Effector CD4-positive, alpha-beta T cell (primary cell): ENCODE results near the gene ATF6.

Experiments used
- DNase-seq: peaks from one replicate; pipeline ENCODE4 v3.0.0-alpha.2; 2020

Gene ATF6

DNA sequence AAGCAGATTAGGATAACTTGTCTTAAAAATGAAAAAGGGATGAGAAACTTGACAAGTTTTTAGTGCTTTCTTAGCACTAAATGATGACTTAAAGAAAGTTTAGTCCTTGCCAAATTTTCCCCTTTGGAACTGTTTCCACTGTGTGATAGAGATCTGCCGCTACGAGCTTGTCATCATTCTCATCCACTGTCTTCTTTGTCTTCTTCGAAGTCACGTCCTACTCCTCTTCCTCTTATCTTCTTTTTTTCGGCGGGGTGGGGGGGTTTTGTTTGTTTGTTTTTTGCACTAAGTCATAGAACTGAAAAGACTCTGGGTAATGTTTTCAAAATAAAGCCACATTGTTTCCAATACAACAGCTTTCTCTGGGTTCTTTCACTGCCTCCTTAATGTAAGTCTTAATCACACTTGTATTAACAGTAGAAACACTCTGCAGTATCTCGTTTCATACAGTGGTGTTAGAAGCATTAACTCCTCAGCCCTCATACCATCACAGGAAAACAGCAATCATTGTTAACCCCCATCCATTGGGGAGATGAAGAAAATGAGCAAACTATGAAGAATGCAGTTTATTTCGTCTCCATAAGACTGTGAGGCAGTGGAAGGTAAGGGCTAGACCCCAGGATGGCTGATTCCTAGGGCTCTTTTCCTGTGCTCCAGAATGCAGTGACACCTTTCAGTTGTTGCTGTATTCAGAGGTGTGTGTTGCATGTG lies 175.8 kb downstream of the ATF6 start:
- no peak for DNase-seq

DNA sequence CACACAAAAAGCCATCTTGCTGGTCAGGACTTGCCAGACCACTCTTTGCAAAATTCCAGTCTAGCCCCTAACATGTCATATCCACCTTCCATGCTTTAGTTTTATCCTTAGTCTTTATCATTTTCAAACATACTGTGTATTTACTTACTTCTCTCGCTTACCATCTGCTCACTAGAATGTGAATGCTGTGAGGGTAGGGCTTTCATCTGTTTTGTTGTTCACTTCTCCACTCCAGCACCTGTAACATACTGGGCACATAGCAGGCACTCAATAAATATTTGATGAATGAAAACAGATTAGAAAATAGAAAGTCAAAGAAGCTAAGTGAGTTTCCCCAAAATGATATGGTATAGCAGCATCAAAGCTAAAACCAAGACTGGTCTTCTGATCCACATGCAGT lies 177.6 kb downstream of the ATF6 start:
- DNase-seq, result no peak

DNA sequence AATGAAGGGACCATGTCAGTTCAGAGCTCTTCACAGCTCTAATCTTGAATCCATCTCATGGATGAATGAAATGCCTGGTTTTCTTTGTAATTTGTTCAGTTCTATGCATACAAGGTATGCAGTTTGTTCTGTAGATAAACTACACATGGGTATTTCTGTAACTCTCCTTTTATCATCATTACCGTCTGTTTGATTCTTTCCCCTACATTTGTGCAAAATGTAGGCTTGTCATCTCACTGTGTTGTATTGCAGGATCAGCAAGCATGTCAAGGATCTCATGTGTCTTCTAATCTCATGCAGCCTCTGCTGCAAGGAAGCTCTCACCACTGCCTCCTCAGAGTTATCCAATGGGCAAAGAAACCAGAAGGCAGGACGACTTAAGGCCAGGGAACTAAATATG lies 178.3 kb downstream of the ATF6 start:
- DNase-seq, result no peak

DNA sequence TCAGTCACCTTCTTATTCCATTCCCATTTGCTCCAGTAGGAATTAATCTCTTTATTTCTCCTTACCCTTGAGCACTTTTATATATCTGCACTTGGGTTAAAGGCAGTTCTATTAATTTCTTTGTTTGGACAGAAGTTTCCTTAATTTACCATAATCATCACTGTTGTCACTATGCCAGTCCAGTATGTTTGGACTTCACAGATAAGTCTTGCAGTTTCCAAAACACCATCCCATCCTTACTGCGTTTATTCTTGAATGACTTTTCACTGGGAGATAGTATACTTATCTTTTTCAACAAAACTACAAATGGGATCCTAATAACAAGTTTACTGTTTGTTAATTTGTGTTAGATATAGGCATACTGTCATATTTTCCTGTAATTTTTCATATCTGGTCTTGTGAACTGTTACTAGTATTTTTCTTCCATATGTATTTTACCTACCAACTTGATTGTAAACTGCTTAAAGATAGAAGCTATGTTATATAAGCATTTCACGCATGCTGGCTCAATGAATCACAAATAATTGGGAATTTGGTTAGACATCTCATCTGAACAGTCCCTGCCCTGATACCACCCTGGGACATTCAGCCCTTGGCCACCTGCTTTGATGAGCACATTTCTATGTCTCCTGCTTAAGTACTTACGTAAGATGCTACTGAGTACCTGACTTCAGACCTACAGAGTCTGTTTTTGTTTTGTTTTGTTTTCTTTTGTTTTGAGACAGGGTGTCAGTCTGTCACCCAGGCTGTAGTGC lies 179.4 kb downstream of the ATF6 start:
- DNase-seq, result no peak

DNA sequence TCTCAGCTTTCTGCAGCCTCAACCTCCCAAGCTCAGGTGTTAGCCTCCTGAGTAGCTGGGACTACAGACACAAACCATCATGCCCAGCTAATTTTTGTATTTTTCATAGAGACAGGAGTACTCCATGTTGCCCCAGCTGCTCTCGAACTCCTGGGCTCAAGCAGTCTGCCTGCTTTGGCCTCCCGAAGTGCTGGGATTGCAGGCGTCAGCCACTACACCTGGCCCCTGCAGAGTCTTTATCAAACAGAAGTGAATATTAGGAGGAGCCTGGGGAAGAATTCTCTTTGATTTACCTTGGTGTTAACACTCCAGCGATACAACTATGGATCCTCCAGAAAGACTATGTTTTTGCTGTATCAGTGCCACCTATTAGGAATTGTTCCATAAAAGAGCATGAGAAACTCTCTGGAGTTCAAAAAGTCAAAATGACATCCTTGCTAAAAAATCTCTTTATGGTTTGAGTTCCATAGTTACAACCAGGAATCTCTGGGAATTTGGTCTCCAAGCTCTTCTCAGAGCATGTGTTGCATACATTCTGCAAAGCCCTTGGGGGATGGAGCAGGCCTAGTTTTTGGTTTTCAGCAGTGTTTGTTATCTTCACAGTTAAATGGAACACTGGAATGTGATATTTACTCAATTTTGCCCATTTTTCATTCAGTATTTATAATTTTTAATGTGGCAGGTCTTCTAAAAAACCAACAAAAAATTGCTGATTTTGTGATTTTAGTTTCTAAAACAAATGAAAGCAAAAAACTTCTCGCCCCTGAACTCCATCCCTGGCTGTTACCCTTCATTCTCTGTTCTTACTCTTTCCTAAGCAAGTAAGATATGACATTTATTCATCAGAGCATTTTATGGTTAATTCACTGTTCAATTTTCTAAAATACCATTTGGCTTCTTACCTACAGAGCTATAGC lies 180.2 kb downstream of the ATF6 start:
- no peak for DNase-seq

DNA sequence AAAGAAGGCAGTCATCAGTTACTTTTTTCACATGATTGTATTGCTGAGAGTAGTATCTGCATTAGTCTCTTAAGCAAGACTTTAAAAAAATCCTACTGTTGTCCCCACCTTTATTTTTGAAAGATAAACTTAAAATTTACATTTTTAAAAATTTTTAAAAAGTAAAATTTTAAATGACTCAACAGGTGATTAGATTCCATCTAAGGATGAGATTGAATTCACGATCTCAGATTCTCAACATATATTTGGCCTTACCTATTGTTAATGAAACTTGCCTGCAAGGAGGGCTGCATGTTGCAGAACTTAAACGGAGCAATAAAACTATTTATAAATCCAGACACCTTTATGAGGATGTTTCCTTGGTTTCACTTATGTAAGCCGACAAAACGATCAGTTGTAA lies 182.3 kb downstream of the ATF6 start:
- no peak for DNase-seq

DNA sequence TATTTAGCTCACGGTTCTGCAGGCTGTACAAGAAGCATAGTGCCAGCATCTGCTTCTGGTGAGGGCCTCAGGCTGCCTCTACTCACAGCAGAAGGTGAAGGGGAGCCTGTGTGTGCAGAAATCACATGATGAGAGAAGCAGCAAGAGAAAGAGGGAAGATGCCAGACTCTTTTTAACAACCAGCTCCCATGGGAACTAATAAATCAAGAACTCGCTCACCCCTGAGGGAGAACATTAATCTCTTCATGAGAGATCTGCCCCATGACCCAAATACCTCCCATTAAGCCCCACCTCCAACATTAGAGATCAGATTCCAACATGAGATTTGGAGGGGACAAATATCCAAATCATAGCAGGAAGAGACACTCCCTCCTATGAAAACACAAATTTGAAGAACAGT lies 183.4 kb downstream of the ATF6 start:
- no peak for DNase-seq

DNA sequence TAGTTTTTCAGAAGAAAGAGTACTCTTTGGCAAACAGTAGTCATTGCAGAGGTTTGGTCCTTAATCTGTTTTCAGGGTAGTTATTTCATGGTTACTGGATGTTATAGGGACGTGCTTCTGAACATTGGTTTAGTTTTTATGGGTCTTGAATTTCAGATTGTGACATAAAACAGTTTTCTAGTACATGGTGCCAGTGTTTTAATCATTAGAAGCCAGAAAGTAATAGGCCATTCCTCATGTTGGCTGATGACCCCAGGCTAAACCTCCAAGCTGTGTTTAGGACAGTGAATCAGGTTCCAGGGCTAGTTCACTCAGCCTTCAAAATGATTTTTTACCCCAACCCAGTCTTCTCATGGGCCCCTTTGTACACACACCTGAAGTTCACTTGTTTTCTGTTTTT lies 184.3 kb downstream of the ATF6 start:
- DNase-seq, result no peak

DNA sequence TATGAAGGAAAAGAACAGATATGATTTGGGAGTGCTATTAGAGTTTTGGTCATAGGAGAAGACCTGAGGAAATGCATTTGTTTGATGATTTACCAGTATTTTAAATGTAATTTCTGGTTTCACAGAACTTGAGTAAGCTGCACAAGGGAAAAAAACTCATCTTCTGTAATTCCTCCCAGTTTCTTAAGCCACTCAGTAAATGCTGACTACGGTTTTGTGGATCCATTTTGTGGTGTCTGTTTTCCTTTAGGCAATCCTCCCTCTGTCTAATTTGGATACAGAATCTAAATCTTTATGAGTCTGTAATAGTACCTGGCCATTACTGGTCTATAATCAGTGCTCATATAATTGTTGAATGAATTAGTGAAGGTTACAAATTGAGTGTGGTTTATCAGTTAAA lies 185.5 kb downstream of the ATF6 start:
- DNase-seq, result no peak

DNA sequence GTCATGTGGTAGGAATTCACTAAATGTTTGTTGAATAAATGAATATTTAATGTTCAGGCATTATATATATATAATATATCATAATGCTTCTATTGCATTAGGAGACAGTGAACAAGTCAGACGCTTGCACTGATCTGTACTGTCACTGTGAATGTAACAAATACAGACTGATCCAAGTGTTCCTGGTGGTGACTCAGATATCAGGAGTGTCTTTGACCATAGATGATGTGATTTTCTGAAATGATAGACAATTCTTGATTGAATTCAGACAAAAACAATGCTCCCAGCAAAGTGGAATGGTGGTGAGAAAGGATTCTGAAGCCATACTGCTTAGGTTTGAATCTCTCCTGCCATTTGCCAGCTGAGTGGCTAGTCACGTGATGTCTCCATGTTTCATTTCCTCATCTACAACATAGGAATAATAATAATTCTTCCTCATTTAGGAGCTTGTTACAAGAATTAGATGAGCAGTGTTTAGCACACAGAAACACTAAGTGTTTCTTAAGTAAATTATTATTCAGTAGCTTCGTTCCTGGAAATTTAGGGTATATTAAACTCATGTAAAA lies 186.6 kb downstream of the ATF6 start:
- no peak for DNase-seq

DNA sequence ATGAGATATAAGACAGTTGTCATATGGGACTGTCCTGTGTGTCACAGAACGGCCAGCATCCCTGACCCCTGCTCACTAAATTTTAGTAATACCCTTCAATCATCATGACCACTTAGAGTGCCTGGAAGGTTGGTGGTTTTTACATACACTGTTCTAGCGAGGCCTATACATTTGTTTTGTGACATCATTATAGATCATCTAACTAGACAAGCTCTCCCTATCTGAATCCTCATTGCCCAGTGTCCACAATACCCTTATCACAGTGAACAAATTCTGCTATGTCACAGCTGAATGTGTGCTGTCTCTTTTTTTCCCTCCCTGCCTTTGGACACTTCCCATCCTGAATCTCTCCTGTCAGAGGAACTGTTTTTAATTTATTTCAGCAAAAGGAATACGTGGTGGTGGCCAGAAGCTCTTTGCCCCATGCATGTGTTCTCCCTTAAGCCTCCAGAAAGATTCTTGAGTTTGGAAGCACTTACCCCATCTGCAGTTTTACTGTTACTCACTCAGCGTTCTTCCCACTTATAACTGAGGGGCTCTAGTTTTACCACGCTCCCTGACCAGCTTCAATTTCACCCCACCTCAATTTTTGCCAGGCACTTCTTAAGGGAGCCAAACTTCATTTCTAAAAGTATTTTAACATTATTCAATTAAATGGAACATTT lies 187.3 kb downstream of the ATF6 start:
- no peak for DNase-seq

DNA sequence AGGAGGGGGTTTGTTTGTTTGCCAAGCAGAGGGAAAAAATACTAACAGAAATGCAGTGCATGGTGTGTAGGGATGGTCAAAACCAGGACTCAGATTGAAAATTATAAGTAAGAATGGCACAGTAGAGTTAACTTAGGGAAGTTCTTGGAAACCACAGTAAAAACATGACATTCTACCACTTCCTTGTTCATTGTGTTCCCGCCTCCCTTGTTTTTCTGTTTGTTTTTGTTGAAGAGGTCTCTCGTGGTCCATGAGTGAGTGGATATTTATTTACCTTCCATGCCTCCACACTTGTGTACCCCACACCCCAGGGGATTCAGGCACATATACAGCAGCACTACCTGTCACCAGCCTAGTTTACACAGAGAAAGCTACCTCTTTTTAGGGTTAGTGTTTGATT lies 187.9 kb downstream of the ATF6 start:
- no peak for DNase-seq

DNA sequence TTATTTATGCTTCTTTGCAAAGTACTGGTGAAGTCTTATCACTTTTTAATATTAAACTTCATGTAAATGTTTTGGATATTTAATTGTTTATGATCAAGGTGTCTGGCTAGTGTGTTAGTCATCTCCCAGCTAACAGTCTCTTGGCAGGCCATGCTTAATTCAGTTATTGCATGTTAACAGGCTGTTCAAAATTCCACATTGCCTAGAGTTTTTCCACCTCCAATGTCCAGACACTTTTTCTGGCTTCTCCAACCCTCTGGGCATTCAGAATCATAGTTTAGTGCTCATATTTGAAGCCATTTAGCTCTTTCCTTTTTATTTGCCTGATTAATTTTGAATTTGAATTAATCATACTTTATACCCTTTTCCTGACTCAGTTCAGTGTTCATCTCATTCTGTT lies 188.3 kb downstream of the ATF6 start:
- no peak for DNase-seq

DNA sequence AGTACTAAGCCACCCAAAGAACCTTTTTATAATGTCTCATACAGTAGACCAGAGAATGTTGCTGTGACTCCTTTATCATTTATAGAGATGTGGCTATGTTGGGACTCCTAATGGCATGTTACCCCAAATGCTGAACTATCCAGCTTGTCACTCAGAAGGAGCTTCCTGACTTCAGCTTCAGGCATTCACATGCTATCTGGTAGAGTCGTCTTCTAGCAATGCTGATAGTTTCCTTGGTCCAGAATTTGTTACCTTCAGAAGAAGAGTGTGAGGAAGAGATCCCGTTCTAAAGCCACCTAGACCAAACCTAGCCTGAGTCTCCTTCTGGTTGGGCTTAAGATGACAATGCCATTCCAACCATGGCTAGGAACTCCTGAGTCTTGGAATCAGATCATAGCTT lies 189.5 kb downstream of the ATF6 start:
- no peak for DNase-seq

DNA sequence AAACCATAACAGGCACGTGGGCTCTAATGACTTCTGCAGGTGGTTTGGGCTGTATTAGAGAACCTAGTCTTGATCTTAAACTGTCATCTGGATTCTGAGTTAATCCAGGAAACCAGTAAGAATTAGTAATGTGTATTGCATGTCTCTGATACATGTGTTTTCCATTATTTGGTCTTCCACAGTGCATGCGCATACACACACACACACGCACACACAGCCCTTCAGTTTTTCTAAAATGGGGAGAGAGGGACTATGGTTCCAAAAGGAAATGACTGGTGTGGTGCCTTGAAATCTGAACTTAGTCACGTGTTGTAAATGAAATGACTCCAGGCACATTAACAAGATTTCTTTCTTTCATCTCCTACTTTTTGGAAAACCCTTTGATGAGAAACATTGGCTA lies 190.0 kb downstream of the ATF6 start:
- DNase-seq, result no peak

DNA sequence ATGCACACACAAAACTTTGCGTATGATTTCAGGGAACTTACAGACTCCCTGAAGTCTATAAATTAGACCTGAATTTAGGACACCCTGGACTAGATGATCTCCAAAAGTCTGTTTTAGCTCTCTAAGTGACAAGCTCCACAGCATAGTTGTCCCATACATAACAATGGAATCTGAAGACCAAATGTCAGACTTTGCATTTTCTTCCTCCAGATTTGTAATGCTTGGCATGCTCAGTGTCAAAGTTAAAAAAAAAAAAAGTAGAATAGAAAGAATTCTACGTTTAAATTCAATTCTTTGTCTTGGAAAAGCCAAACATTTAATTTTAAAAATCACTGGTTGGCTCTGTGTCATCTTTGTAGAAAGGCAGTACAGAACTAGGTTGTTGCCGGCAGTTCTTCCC lies 190.8 kb downstream of the ATF6 start:
- no peak for DNase-seq

DNA sequence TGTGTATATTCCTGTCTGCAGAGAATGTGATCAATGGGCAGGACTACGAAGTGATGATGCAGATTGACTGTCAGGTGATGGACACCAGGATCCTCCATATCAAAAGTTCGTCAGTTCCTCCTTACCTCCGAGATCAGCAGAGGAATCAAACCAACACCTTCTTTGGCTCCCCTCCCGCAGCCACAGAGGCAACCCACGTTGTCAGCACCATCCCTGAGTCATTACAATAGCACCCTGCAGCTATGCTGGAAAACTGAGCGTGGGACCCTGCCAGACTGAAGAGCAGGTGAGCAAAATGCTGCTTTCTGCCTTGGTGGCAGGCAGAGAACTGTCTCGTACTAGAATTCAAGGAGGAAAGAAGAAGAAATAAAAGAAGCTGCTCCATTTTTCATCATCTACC lies 192.3 kb downstream of the ATF6 start:
- DNase-seq, result no peak

DNA sequence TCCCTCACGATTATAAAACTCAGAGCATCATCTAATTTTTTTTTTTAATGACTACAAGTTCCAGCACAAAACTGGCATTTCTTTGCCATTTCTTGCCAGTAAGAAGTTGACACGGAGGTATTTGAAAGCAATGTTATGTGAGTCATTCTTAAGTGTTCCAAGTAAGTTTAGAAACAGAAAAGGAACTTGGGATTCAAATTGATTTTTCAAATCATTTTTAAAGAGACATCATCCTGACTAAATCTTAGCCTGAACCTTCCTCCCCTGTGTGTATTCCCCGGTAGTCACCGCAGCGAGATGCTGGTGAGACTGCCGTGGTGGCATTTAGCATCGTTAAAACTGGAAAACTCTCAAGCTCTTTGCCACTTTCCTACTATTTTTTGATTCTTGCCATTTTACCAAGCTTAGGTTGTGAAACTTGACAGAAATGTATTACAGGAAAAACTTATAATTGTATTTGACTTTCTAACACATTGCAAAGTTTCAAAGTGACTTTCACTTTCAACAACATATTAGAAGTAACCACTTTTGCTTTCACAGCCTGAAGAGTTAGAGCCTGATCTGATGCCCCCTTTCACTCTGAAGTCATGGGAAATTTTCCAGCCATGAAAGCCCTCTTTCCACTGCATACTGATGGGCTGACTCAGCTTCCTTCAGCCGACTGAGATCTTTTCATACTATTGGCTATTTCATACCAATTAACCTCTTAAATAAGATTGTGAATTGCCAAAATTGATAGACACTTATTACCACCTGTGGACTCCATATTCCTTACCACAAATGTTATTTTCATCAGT lies 196.2 kb downstream of the ATF6 start:
- DNase-seq, result no peak

DNA sequence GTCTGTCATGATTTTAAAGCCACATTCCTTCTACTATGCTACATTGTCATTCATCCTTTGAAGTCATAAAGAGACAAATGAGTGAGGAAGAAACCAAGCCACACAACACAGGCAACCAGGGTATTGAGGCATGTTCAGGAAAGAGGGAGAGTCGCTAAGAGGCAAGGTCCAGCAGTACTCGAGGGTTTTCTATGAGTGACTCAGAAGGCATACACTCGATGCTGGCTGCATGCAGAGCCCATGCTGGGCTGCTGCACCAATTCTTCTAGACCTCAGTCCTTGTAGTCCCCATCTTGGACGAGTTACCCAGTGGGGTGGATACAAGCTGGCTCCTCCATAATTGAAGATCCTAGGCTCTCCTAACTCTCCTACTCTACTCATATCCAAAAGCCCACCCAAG lies 199.9 kb downstream of the ATF6 start:
- DNase-seq, result no peak

DNA sequence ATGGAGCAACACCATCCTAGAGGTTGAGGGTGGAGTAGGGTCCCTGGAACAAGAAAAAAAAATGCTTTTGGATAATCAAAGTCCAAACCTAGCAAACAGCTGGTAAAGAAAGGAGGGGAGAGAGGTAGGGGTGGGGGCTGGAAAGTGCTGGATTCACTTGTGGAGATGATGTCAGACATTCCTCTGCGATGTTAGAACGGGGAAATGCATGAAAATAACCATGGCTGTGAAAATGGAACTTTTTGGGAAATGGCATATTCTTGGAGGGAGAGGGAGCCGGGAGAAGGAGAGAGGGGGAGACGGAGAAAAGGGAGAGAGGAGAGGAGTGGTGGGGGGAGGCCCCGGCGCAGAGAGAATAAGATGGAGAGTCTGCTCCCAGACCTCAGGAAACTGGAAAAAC lies 203.9 kb downstream of the ATF6 start:
- no peak for DNase-seq

DNA sequence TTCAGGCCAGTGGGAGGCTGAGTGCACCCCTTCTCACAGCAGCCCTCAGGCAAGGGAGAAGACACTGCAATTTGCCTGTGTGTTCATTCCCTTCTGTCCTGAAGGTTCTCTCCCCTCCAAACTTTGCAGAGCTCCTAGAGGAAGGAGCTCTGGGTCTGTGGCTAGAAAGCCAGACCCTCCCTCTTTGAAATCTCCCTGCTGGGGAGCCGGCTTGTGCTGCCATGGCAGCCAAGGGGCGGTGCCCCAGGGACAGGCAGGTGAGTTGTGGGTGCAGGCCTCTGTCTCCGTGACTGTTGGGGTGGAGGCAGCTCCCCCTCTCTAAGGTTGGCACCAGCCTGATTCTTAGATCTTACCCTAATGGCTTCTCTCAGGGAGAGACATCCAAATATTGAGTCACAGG lies 204.5 kb downstream of the ATF6 start:
- no peak for DNase-seq

DNA sequence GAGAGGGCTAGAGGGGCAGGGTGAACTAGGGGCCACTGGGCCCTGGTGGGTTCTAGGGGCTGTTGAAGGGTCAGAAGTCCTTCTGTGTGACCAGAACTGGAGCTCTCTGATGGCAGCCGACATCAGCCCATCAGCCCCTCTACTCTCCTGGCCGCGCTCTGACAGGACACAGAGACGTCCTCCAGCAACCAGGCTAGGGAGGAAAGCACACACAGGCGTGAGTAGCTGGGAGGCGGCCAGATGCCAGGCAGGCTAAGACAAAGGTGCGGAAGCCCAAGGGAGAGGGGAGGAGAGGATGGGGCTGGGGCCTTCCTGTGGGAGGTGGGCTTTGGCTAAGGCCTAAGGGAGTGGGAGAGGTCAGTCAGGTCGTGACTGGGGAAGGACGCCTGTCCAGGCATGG lies 206.7 kb downstream of the ATF6 start:
- DNase-seq, result no peak
